Inflammatory macrophage treated with lipopolysaccharide for 4 hours (primary cell): ENCODE results near the gene PSMB4.
"Not testable (repeated sequence)": the region's sequence is repeated elsewhere in the genome, so short reads cannot be mapped to it uniquely, and the experiment has no call there.

Experiments used
- DNase-seq: peaks from one replicate; pipeline ENCODE4 v3.0.0-alpha.2; 2020

The PSMB4 gene

GRCh38 chr1:151399324-151400171 lies at the start of gene PSMB4:
TSS of gene PSMB4 (plus strand) at chr1:151399573. CDS start at chr1:151399588, 15 bp downstream.
- DNase-seq: peak; percentile 95

GRCh38 chr1:151350323-151350722 lies 49.0 kb upstream of the PSMB4 start:
- not testable (repeated sequence) for DNase-seq

GRCh38 chr1:151352021-151352718 lies 47.2 kb upstream of the PSMB4 start:
- peak; percentile 14 for DNase-seq

- DNase-seq: no peak
These were observed 42.7 kb upstream of the PSMB4 start for GRCh38 chr1:151356696-151357095.

GRCh38 chr1:151361883-151362282 lies 37.5 kb upstream of the PSMB4 start:
- DNase-seq: no peak

- no peak for DNase-seq
These were observed 36.8 kb upstream of the PSMB4 start for GRCh38 chr1:151362308-151363155.

GRCh38 chr1:151364996-151365395 lies 34.4 kb upstream of the PSMB4 start:
- no peak for DNase-seq

- DNase-seq: no peak
These were observed 31.5 kb upstream of the PSMB4 start for GRCh38 chr1:151367658-151368392.

- DNase-seq: no peak
These were observed 30.7 kb upstream of the PSMB4 start for GRCh38 chr1:151368393-151369301.

- no peak for DNase-seq
These were observed 30.1 kb upstream of the PSMB4 start for GRCh38 chr1:151369302-151369610.

GRCh38 chr1:151369621-151370048 lies 29.7 kb upstream of the PSMB4 start:
- no peak for DNase-seq

- DNase-seq: no peak
These were observed 29.0 kb upstream of the PSMB4 start for GRCh38 chr1:151370211-151370911.

GRCh38 chr1:151371370-151372057 lies 27.9 kb upstream of the PSMB4 start:
- no peak for DNase-seq

- no peak for DNase-seq
These were observed 27.1 kb upstream of the PSMB4 start, which contains the start of gene SELENBP1 for GRCh38 chr1:151372058-151372934. TSS of gene SELENBP1 (minus strand) at chr1:151372705. CDS start at chr1:151372641, 64 bp downstream.

- no peak for DNase-seq
These were observed 26.2 kb upstream of the PSMB4 start for GRCh38 chr1:151373196-151373595.

- DNase-seq: no peak
These were observed 22.1 kb upstream of the PSMB4 start for GRCh38 chr1:151377150-151377884.

GRCh38 chr1:151384584-151384983 lies 14.8 kb upstream of the PSMB4 start:
- no peak for DNase-seq

- DNase-seq: no peak
These were observed 13.4 kb upstream of the PSMB4 start for GRCh38 chr1:151386002-151386401.
